Measurements from ENCODE around the gene PLAC1. TPM values are rescaled to one million over a fixed set of nuclear protein-coding genes. Genes with fewer than 3 reads are reported as not detected.

PLAC1 gene
- total RNA-seq, 2 donors from 2014 or later = not detected

- DNase-seq (ENCODE audit: low spot score) (no peak), ATAC-seq (ENCODE audit: insufficient number of reproducible peaks, low FRiP score, low read depth) (no peak)
- Histone ChIP-seq H3K27me3 (replicated peaks; ENCODE audit: insufficient read depth) (no peaks in the 10 kb centered on the region), H3K27ac (no peak overlapping the region), H3K36me3 (no peaks in the 10 kb centered on the region), H3K4me1 (ENCODE audit: control insufficient read depth in 1 of 2, low read depth in 2 of 2) (peaks cover 0 to 10% of the 10 kb centered on the region in 2 donors), H3K9me3 (no peaks in the 10 kb centered on the region), H3K4me3 (no peak overlapping the region)
- no peak for TF ChIP-seq CTCF (IDR thresholded peaks at IDR 0.05)
Observed at GRCh38 chrX:134554291-134554690, 104.0 kb downstream of the PLAC1 start.

GRCh38 chrX:134552351-134552750, 105.9 kb downstream of the PLAC1 start:
- DNase-seq (ENCODE audit: low spot score) (no peak), ATAC-seq (ENCODE audit: insufficient number of reproducible peaks, low FRiP score, low read depth) (no peak)
- Histone ChIP-seq H3K27me3 (replicated peaks; ENCODE audit: insufficient read depth) (no peaks in the 10 kb centered on the region), H3K27ac (no peak overlapping the region), H3K4me1 (ENCODE audit: control insufficient read depth in 1 of 2, low read depth in 2 of 2) (peaks cover 0 to 18% of the 10 kb centered on the region in 2 donors), H3K9me3 (no peaks in the 10 kb centered on the region), H3K36me3 (no peaks in the 10 kb centered on the region), H3K4me3 (no peak overlapping the region)
- TF ChIP-seq CTCF (IDR thresholded peaks at IDR 0.05) = no peak

- no peak for TF ChIP-seq CTCF (IDR thresholded peaks at IDR 0.05)
- ATAC-seq (ENCODE audit: insufficient number of reproducible peaks, low FRiP score, low read depth) (no peak), DNase-seq (ENCODE audit: low spot score) (no peak)
- Histone ChIP-seq H3K9me3 (no peaks in the 10 kb centered on the region), H3K27ac (no peak overlapping the region), H3K4me3 (peak overlapping the region; percentile 78), H3K36me3 (no peaks in the 10 kb centered on the region), H3K4me1 (ENCODE audit: control insufficient read depth in 1 of 2, low read depth in 2 of 2) (peaks cover 0 to 18% of the 10 kb centered on the region in 2 donors), H3K27me3 (replicated peaks; ENCODE audit: insufficient read depth) (no peaks in the 10 kb centered on the region)
Observed at GRCh38 chrX:134551376-134552048, 106.8 kb downstream of the PLAC1 start.

GRCh38 chrX:134548257-134549201, 109.7 kb downstream of the PLAC1 start:
- no peak for TF ChIP-seq CTCF (IDR thresholded peaks at IDR 0.05)
- Histone ChIP-seq H3K4me3 (peak overlapping the region; percentile 78), H3K9me3 (no peaks in the 10 kb centered on the region), H3K27me3 (replicated peaks; ENCODE audit: insufficient read depth) (no peaks in the 10 kb centered on the region), H3K36me3 (no peaks in the 10 kb centered on the region), H3K27ac (peak overlapping the region in 1 of 2 donors; percentile 19), H3K4me1 (ENCODE audit: control insufficient read depth in 1 of 2, low read depth in 2 of 2) (peaks cover 0 to 18% of the 10 kb centered on the region in 2 donors)
- ATAC-seq (ENCODE audit: insufficient number of reproducible peaks, low FRiP score, low read depth) (no peak), DNase-seq (ENCODE audit: low spot score) (no peak)

- H3K36me3 ChIP-seq = no peaks in the 10 kb centered on the region
- TF ChIP-seq CTCF (IDR thresholded peaks at IDR 0.05) = no peak
- H3K27ac ChIP-seq = no peak overlapping the region
- DNase-seq (ENCODE audit: low spot score) = no peak
- no peak overlapping the region for H3K4me3 ChIP-seq
- no peaks in the 10 kb centered on the region for H3K27me3 ChIP-seq (replicated peaks; ENCODE audit: insufficient read depth)
- peaks cover 0 to 18% of the 10 kb centered on the region in 2 donors for H3K4me1 ChIP-seq (ENCODE audit: control insufficient read depth in 1 of 2, low read depth in 2 of 2)
- no peak for ATAC-seq (ENCODE audit: insufficient number of reproducible peaks, low FRiP score, low read depth)
- no peaks in the 10 kb centered on the region for H3K9me3 ChIP-seq
Observed at GRCh38 chrX:134547047-134547679, 111.1 kb downstream of the PLAC1 start.
